Endothelial cell of umbilical vein (primary cell): ENCODE results near the gene CSNK1G2. TPM values are rescaled to one million over a fixed set of nuclear protein-coding genes. Genes with fewer than 3 reads are reported as not detected.

Source experiments
- BruUV-seq: library from RNA; stranded (reverse); fragments of 400-500 nt; replicated peaks from 2 replicates; lab custom pipeline; 2021; lab: Mats Ljungman, UMichigan
- CTCF ChIA-PET: fragments of 300-600, 350-600 bp; sonication (Branson Sonifier 250); formaldehyde crosslinking; loops from one replicate; lab custom pipeline; 2021; ENCODE audit warnings: antibody characterized with exemption, inconsistent platforms; lab: Charles Lee
- POLR2A ChIA-PET: fragments of 300-600, 350-600 bp; sonication (Branson Sonifier 250); formaldehyde crosslinking; loops from one replicate; lab custom pipeline; 2021; ENCODE audit warnings: antibody characterized with exemption, inconsistent platforms; lab: Charles Lee
- DNase-seq: peaks from one replicate; pipeline ENCODE4 v3.0.0-alpha.2; 2011; ENCODE audit warnings: low read depth, low spot score
- FAIRE-seq: peaks from 2 replicates; lab custom pipeline; 2011; peaks lifted over from hg19 to GRCh38; lab: Jason Lieb, UNC
- H2AFZ ChIP-seq: 2 replicates; pipeline ENCODE4 v1.6.0; 2012; ENCODE audit warnings: low read depth, low read length, control low read depth, inconsistent platforms
- H3K27ac ChIP-seq: 2 replicates; pipeline ENCODE4 v1.5.1; 2011; ENCODE audit warnings: low read depth, mild to moderate bottlenecking, control low read depth, low read length, moderate library complexity; ENCODE audit not compliant: insufficient read depth
- H3K27me3 ChIP-seq, 2 experiments: 2 replicates each; pipeline versions ENCODE4 v1.6.0 to v1.6.1; 2011; ENCODE audit warnings: low read length in 2 of 2, mixed read lengths in 1 of 2; ENCODE audit not compliant: control insufficient read depth in 2 of 2, insufficient read depth in 2 of 2
- H3K36me3 ChIP-seq, 2 experiments: 2 replicates in 1 of 2; 3 replicates in 1 of 2; pipeline ENCODE4 v1.5.1; 2011; ENCODE audit warnings: low read length in 2 of 2, mild to moderate bottlenecking in 1 of 2, moderate library complexity in 1 of 2; ENCODE audit not compliant: control insufficient read depth in 2 of 2, insufficient read depth in 2 of 2; ENCODE audit errors: extremely low read depth in 1 of 2
- H3K4me1 ChIP-seq: 3 replicates; pipeline ENCODE4 v1.5.1; 2011; ENCODE audit warnings: mild to moderate bottlenecking, low read length; ENCODE audit not compliant: control insufficient read depth, insufficient read depth; ENCODE audit errors: extremely low read depth
- H3K4me2 ChIP-seq: 2 replicates; pipeline ENCODE4 v1.6.1; 2011; ENCODE audit warnings: low read length, control low read depth, mixed read lengths; ENCODE audit not compliant: insufficient read depth
- H3K4me3 ChIP-seq, 3 experiments: fragments of 200-600 bp in 1 of 3; sonication (generic), shearing (Covaris generic) in 1 of 3; replicated peaks in 1 of 3; 2 replicates each; pipeline ENCODE4 v1.5.1; 2011 to 2016; ENCODE audit warnings: control low read depth in 3 of 3, low read length in 3 of 3, mild to moderate bottlenecking in 2 of 3, inconsistent platforms in 1 of 3, low read depth in 1 of 3, moderate library complexity in 1 of 3; ENCODE audit not compliant: insufficient read depth in 1 of 3
- H3K79me2 ChIP-seq: 2 replicates; pipeline ENCODE4 v1.6.0; 2012; ENCODE audit warnings: low read length, inconsistent platforms; ENCODE audit not compliant: control insufficient read depth, insufficient read depth
- H3K9ac ChIP-seq: replicated peaks from 2 replicates; pipeline ENCODE3; 2011; ENCODE audit warnings: low read length, control low read depth; ENCODE audit not compliant: insufficient read depth; ENCODE audit errors: extremely low read depth
- H3K9me1 ChIP-seq: replicated peaks from 3 replicates; pipeline ENCODE4 v1.6.0; 2011; ENCODE audit warnings: mild to moderate bottlenecking, low read length; ENCODE audit not compliant: control insufficient read depth, insufficient read depth; ENCODE audit errors: extremely low read depth
- H3K9me3 ChIP-seq: replicated peaks from 2 replicates; pipeline ENCODE4 v1.5.1; 2012; ENCODE audit warnings: low read length, inconsistent platforms; ENCODE audit not compliant: control insufficient read depth, insufficient read depth
- H4K20me1 ChIP-seq: replicated peaks from 2 replicates; pipeline ENCODE3; 2011; ENCODE audit warnings: mild to moderate bottlenecking, low read length; ENCODE audit not compliant: control insufficient read depth, insufficient read depth; ENCODE audit errors: extremely low read depth
- EZH2 ChIP-seq: IDR thresholded peaks from 2 replicates; pipeline ENCODE4 v1.6.1; 2012; ENCODE audit warnings: borderline replicate concordance, low read depth, mild to moderate bottlenecking, moderate library complexity, low read length, inconsistent platforms; ENCODE audit not compliant: severe bottlenecking
- FOS ChIP-seq: IDR thresholded peaks from 2 replicates; pipeline ENCODE4 v1.6.1; 2011; ENCODE audit warnings: mild to moderate bottlenecking, low read length, moderate library complexity, borderline replicate concordance; ENCODE audit not compliant: insufficient read depth
- GATA2 ChIP-seq: IDR thresholded peaks from 2 replicates; pipeline ENCODE4 v1.7.0; 2011; ENCODE audit warnings: low read depth, mild to moderate bottlenecking, moderate library complexity, mixed read lengths, low read length; ENCODE audit not compliant: insufficient read length, insufficient read depth
- JUN ChIP-seq: IDR thresholded peaks from 2 replicates; pipeline ENCODE4 v1.6.1; 2011; ENCODE audit warnings: borderline replicate concordance, low read depth; ENCODE audit not compliant: insufficient read length, insufficient read depth
- MYC ChIP-seq: IDR thresholded peaks from one replicate; pipeline ENCODE4 v1.6.1; 2011; ENCODE audit warnings: mild to moderate bottlenecking, low read depth, low read length
- POLR2A ChIP-seq: IDR thresholded peaks from 2 replicates; pipeline ENCODE4 v1.6.1; 2012; ENCODE audit warnings: low read depth, mild to moderate bottlenecking, control low read depth, low read length
- POLR2AphosphoS5 ChIP-seq: IDR thresholded peaks from 2 replicates; pipeline ENCODE4 v1.6.1; 2012; ENCODE audit warnings: low read depth, mild to moderate bottlenecking, control low read depth, low read length, moderate library complexity; ENCODE audit not compliant: insufficient read depth
- dilution Hi-C: fragments of 300-500 bp; cut with MboI; formaldehyde crosslinking; loops from one replicate; pipeline ENCODE4 v1.15.0; 2019; ENCODE audit warnings: low sequenced_read_pairs; ENCODE audit not compliant: extremely low pct_ligation_motif_present
- intact Hi-C: fragments of 100-400 bp; cut with micrococcal nuclease; formaldehyde crosslinking; loops from one replicate; pipeline ENCODE4 v1.10.0; 2022
- polyA plus RNA-seq, 4 experiments: library from polyadenylated mRNA; depleted of rRNA in 3 of 4; stranded (reverse) in 3 of 4; unstranded in 1 of 4; fragments of >200 nt; gene quantifications; 2 replicates each; pipeline versions ENCODE4 v1.2.1 to v1.2.3, GENCODE V29; 2011 to 2012; ENCODE audit warnings: missing spikeins in 1 of 4
- total RNA-seq: library from RNA; stranded (reverse); gene quantifications from 2 replicates; pipeline ENCODE4 v1.2.3, GENCODE V29; 2021
- TF ChIP-seq, protein P1 (sequence below), 2 donors: IDR thresholded peaks; 1 replicate in 1 of 2; 2 replicates in 1 of 2; pipeline ENCODE4 v1.5.1; 2011; ENCODE audit warnings: low read length in 2 of 2, mild to moderate bottlenecking in 2 of 2, moderate library complexity in 2 of 2, control low read depth in 1 of 2, inconsistent platforms in 1 of 2, low read depth in 1 of 2; ENCODE audit not compliant: insufficient read depth in 1 of 2; ENCODE audit errors: extremely low read depth in 1 of 2
- TF ChIP-seq, protein P2 (sequence below): IDR thresholded peaks from 2 replicates; pipeline ENCODE4 v1.6.1; 2011; ENCODE audit not compliant: insufficient read depth, insufficient read length

Gene CSNK1G2
- total and polyA plus RNA-seq, 2 donors (not counting 3 experiments of a cell fraction or from before 2014, with no cell fraction given), result 96.6 to 110 TPM

DNA sequence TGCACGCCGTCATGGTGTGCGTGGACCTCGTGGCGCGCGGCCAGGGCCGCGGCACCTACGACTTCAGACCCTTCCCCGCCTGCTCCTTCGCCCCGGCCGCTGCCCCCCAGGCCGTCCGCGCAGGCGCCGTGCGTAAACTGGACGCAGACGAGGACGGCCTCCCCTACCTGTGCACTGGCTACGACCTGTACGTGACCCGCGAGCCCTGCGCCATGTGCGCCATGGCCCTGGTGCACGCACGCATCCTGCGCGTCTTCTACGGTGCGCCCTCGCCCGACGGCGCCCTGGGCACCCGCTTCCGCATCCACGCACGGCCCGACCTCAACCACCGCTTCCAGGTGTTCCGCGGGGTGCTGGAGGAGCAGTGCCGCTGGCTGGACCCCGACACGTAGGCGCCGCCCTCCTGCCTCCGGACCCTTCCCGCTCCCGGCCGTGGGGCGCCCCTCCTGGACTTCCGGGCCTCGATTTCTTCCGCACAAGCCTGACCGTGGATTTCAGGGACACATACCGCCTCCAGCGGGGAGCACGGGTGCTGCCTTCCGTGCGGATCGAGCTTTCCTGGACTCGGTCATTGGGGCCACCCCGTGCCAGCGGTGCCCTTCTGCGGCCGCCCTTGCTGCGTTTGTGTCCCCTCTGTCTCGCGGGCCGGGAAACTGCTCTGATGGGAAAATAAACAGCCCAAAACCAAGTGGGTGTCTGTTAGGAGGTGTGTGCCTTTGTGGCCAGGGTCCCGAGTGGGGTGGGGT is 28.0 kb upstream of the CSNK1G2 start:
- Histone ChIP-seq H3K27me3 (no peaks in the 10 kb centered on the region), H3K27ac (no peak overlapping the region), H3K9ac (no peak overlapping the region), H3K36me3 (peaks cover 0 to 13% of the 10 kb centered on the region in 2 experiments), H3K4me1 (no peaks in the 10 kb centered on the region), H4K20me1 (no peaks in the 10 kb centered on the region), H2AFZ (no peak overlapping the region), H3K9me1 (no peaks in the 10 kb centered on the region), H3K9me3 (no peaks in the 10 kb centered on the region), H3K4me2 (no peak overlapping the region), H3K4me3 (no peak overlapping the region), H3K79me2 (peaks cover 40% of the 10 kb centered on the region)
- CTCF ChIA-PET, result no interaction called here
- TF ChIP-seq, protein P1, sequence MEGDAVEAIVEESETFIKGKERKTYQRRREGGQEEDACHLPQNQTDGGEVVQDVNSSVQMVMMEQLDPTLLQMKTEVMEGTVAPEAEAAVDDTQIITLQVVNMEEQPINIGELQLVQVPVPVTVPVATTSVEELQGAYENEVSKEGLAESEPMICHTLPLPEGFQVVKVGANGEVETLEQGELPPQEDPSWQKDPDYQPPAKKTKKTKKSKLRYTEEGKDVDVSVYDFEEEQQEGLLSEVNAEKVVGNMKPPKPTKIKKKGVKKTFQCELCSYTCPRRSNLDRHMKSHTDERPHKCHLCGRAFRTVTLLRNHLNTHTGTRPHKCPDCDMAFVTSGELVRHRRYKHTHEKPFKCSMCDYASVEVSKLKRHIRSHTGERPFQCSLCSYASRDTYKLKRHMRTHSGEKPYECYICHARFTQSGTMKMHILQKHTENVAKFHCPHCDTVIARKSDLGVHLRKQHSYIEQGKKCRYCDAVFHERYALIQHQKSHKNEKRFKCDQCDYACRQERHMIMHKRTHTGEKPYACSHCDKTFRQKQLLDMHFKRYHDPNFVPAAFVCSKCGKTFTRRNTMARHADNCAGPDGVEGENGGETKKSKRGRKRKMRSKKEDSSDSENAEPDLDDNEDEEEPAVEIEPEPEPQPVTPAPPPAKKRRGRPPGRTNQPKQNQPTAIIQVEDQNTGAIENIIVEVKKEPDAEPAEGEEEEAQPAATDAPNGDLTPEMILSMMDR (IDR thresholded peaks at IDR 0.05; ENCODE audit: extremely low read depth in 1 of 2, insufficient read depth in 1 of 2, low read depth in 1 of 2, low read length in 2 of 2), result no peak
- TF ChIP-seq FOS, result no peak
- no peak for TF ChIP-seq GATA2
- TF ChIP-seq, protein P2, sequence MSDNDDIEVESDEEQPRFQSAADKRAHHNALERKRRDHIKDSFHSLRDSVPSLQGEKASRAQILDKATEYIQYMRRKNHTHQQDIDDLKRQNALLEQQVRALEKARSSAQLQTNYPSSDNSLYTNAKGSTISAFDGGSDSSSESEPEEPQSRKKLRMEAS, result no peak
- no peak for TF ChIP-seq MYC
- no peak for TF ChIP-seq POLR2AphosphoS5
- no peak for TF ChIP-seq JUN
- no peak for TF ChIP-seq POLR2A
- no peak for TF ChIP-seq EZH2
- FAIRE-seq, result no peak
- dilution Hi-C loops (no loop called here), intact Hi-C loops (no loop called here)
- POLR2A ChIA-PET, result no interaction called here
- DNase-seq, result no peak
- BruUV-seq, result no TSS peak
